Smooth muscle cell of the brain vasculature (primary cell): ENCODE results near the gene RING1.
"Not testable (repeated sequence)": the region's sequence is repeated elsewhere in the genome, so short reads cannot be mapped to it uniquely, and the experiment has no call there.

Experiments used
- DNase-seq: peaks from one replicate; pipeline ENCODE4 v3.0.0-alpha.2; 2012; ENCODE audit warnings: low read depth, low spot score

Gene RING1

GRCh38 chr6:33205191-33206026, 2.9 kb upstream of the RING1 start:
- DNase-seq: no peak

DNA sequence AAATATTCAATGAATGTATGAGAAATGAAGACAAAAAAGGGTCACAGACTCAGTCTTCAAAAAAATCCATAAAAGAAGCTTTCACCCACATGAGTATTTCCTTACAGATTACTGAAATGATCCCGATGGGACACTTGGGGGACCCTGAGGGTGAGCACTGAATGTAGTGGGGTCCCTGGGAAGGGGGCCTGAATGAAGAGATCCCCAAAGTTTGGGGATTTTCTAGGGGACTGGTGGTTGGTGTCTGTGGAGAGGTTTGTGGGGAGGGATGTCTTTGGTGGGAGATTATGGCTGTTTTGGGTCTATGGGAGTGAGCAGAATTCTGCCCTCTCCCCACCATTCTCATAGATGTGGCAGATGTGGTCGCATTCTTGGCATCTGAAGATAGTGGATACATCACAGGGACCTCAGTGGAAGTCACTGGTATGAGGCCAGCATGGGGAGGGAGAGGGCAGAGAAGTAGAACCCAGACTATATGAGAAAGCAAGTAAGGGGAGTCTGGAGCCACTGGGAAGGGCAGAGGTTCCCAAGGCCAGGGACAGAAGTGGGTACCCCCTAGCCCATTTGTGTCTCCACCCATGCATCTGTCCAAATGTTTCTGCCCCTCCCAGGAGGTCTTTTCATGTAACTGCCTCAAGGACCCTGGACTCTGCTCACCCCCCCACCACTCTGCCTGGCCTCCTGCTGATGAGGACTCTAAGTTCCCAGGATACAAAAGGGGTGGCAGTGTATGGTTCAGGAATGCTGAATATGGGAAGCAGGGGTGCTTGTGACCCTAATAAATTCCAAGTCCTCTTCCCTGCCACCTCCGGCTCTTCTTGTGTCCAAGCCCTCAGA, 2.1 kb upstream of the RING1 start:
- no peak for DNase-seq

DNA sequence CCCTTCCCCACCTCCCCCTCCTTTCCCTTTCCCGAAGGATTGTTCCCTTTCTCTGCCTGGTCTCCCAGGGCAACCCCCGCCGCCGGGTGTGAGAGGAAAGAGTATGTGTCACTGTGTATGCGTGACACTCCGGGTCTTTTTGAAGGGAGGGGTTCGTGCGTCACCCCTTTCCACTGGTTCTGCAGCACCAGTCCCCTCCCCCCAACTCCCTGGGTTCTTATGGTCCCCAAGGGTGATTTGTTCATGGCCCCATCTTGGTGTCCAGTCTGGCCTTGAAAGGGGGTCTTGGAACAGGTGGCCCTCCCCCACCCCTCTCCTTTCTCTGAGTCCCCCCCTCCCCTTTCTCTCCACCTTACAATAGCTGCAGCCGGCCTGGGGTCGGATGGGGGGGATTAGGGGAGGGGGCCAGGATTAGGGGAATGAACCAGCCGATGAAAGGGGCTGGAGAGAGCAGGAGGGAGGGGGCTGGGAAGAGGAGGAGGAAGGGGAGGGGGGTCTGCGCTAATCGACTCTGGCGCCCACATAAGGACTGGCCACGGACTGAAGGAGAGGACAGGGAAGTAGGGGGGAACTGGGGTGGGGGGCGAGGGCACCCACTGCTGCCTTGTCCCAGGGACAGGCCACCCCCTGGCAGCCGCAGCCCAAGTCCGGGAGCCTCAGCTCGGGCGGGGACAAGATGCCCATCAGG, 1.3 kb upstream of the RING1 start:
- DNase-seq: no peak

DNA sequence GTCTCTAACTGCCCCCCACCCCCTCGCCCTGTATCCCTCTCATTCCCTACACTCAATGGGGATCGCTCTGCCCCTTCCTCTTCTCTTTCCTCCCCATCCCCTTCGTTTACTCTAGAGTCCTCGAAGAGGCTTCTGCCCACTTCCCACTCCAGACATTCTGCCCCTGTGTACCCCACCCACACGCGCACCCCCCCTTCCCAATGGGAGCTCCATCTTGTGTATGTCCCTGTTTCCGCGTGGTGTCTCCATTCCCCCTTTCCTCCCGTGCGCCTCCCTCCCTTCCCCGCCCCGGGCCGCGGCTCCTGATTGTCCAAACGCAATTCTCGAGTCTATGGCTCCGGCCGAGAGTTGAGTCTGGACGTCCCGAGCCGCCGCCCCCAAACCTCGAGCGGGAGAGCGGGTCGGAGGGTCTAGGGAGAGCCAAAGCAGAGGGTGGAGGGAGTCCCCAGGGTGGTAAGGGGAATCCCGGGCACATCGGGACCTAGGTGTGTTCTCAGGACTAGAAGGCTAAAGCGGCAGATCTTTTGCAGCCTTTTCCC, 679 bp upstream of the RING1 start:
- DNase-seq: no peak

DNA sequence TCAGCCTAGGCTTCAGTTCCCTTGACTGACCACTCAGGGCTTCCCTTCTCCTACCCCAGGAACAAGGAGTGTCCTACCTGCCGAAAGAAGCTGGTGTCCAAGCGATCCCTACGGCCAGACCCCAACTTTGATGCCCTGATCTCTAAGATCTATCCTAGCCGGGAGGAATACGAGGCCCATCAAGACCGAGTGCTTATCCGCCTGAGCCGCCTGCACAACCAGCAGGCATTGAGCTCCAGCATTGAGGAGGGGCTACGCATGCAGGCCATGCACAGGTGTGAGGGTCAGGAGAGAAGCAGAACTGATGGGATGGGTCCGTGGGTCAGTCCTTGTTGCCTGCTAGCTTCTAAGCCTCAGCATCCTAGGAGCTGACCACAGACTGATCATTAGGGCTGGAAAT, 1.6 kb downstream of the RING1 start:
- no peak for DNase-seq

- no peak for DNase-seq
Measured at GRCh38 chr6:33211136-33211535, 2.8 kb downstream of the RING1 start.

DNA sequence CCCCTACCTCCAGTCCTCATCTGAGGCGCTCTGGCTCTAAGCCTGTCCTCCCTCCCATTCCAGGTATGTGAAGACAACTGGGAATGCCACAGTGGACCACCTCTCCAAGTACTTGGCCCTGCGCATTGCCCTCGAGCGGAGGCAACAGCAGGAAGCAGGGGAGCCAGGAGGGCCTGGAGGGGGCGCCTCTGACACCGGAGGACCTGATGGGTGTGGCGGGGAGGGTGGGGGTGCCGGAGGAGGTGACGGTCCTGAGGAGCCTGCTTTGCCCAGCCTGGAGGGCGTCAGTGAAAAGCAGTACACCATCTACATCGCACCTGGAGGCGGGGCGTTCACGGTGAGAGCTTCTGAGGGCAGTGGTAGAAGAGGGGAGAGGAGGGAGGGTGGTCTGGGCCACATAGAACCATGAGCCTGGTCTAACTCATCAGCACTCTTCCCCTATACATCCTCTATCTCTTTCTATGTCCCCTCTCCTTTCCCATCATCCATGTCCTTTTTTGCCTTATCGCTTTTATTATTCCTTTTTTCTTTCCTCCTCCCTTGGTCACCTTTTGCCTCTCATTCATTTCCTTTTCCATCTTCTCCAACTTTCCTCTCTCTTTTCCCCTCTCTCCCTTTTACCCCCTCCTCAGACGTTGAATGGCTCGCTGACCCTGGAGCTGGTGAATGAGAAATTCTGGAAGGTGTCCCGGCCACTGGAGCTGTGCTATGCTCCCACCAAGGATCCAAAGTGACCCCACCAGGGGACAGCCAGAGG, 3.5 kb downstream of the RING1 start:
- no peak for DNase-seq

- no peak for DNase-seq
Measured at GRCh38 chr6:33212857-33213165, 4.5 kb downstream of the RING1 start.

GRCh38 chr6:33213166-33213988, 5.1 kb downstream of the RING1 start:
- no peak for DNase-seq

DNA sequence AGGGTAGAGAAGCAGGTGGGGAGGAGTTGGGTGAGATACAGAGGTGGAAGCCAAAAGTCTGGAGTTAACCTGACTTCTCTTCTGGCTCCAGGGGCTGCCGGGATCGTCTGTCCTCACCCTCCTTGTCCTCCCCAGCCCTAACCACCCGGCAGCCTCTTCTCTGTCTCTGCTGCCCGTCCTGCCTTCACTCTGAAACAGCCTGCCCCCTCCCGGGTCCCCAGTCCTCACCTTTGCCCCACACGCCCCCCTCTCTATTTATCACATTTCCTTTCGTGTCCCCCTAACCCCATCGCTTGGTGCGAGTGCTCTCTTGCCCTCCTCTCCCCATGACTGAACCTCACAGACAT, 5.7 kb downstream of the RING1 start:
- no peak for DNase-seq

DNA sequence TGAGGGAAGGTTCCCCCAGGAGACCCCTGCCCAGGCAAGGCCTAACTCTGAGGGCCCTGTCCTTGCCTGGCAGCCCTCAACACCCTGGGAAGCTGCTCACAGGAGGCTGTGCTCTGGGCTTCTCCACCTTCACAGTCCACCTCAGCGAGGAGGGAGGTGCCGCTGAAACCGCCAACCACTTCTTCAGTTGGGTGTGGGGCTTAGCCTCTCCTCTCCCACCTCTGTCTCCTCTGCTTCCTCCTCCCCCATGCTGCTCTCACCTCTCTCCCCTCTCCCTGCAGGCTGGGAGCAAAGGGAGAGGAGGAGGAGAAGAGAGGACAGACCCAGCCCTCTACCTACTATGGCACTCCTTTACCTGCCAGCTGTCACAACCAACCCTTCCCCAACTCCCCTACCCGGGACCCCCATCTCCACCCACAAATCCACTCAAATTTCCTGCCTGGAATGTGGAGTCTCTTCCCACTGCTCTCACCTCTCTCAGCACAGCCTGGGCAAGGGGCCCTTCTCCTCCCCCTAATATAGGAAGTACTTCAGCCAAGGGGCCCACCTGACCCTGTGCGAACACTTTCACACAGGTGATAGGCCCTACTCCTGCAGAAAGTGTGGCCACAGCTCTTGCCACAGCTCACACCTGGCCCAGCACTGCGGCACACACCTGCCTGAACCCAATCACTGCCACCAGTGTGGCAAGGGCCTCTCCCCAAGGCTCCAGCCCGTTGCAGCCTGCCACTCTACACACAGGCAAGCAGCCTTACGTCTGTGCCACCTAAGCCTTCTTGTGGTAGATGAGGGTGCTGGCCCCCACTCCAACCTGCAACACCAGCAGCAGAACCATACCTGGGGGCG, 7.2 kb downstream of the RING1 start:
- no peak for DNase-seq

DNA sequence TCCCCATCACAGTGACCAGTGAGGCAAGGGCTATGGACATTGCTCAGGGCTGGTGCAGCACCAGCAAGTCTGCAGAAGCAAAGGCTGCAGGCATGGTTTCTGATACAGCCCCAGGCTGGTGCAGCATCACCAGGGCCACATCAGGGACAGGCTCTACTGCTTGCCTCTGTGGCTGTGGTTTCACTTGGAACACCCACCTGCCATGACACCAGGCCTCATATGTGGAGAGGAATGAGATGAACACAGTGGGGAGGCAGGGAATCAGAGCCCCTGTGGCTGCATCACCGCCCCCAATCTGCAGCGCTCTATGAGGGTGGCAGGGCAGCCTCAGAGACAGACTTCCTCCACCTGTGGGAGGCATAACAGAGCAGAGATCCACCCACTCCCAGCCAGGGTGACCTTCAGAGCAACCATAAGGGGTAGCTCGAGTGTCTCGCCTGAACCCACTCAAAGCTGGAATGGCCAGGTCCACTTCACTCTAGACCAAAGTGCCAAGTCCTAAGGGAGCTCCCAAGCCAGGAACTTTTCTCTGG, 7.9 kb downstream of the RING1 start:
- DNase-seq: no peak

DNA sequence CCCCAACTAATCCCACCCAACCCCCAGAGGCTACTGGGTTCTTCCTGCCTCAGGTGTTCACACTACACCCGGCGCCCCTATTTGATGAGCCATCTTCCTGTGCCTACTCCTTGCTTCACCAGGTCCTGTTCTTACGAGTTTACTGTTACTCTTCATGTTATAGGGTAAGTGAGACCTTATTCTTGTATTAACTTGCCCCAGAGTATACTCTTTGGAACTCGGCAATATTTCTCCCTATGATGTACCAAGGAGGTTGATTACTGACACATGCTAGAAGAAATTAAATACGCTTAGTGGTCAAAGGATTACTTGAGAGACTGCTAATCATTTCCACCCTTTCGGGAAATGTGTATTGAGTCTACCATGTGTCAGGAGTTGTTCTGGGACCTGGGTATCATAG, 8.9 kb downstream of the RING1 start:
- DNase-seq: no peak

- no peak for DNase-seq
Measured at GRCh38 chr6:33217681-33218080, 9.4 kb downstream of the RING1 start.

DNA sequence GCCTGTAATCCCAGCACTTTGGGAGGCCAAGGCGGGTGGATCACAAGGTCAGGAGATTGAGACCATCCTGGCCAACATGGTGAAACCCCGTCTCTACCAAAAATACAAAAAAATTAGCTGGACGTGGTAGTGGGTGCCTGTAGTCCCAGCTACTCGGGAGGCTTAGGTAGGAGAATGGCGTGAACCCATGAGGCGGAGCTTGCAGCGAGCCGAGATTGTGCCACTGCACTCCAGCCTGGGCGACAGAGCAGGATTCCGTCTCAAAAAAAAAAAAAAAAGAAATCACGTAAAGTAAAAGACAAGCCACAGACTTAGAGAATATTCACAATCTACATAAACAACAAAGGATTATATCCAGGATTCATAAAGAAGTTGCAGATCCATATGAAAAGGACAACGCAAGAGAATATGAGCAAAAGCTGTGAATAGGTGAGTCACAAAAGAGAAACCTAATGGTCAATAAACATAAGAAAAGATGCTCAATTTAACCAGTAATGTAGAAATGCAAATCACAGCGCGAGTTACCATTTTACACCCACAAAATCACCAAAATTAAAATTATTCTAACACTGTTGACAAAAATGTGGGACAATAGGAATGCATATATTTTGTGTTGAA, 18.3 kb downstream of the RING1 start:
- not testable (repeated sequence) for DNase-seq

DNA sequence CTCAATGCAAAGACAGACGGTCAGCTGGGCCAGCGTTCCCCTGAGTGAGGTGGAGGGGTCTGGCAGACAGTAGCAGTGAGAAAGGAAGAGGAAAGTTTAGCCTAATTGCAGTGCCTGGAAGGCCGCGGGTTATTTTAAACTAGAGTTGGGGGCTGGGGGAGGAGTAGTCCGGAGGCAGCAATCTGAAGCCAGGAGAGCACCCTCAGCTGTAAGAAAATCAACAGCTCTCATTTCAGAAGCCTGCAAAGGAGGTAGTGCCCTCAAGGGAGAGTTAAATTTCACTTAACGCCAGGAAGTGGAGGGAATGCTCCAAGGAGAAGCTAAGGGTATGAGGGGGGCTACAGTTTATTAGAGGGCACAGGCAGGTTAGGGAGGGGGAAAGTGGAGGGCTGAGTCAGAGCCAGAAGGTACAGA, 26.9 kb downstream of the RING1 start:
- DNase-seq: no peak

GRCh38 chr6:33236328-33236727, 28.0 kb downstream of the RING1 start:
- no peak for DNase-seq

DNA sequence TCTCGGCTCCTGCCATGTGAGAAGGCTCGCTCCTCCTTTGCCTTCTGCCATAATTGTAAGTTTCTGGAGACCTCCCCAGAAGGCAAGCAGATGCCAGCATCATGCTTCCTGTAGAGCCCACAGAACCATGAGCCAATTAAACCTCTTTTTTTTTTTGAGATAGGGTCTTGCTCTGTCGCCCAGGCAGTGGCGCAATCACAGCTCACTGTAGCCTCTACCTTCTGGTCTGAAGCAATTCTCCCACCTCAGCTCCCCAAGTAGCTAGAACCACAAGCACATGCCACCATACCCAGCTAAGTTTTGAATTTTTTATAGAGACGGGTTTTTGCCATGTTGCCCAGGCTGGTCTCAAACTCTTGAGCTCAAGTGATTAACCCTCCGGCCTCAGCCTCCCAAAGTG, 28.6 kb downstream of the RING1 start:
- no peak for DNase-seq

DNA sequence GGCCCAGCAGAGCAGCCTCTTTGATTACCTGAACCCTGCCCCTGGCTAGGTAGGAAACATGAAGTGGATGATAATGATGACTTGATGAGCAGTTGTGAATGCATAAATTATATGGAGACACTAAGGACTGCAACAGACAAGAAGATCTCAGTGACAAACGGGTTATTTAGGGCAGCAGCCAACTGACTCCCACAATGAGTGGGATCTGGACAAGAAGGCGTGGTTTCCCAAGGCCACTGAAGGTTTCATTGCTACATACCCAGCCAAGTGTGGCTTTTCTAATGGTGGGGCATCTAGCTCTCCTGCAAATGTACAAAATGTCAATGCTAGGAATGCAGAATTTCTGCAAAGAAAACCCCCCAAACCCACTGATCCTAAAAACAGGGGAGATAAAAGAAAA, 29.4 kb downstream of the RING1 start:
- DNase-seq: no peak
